GM12891 (cell line): ENCODE measurements around the gene KIF21B. TPM values are rescaled to one million over a fixed set of nuclear protein-coding genes. Genes with fewer than 3 reads are reported as not detected.
A peak's percentile ranks its signal among the peaks of the same experiment; 100 is the strongest.

ENCODE experiments used
- DNase-seq: peaks from one replicate; pipeline ENCODE4 v3.0.0; 2011; ENCODE audit warnings: low spot score; ENCODE audit not compliant: insufficient read length
- FAIRE-seq: peaks from 2 replicates; lab custom pipeline; 2011; peaks lifted over from hg19 to GRCh38; lab: Jason Lieb, UNC
- PAX5 ChIP-seq: IDR thresholded peaks from 2 replicates; pipeline ENCODE4 v1.6.1; 2011; ENCODE audit warnings: low read length, moderate library complexity, mild to moderate bottlenecking; ENCODE audit not compliant: insufficient read depth, severe bottlenecking
- POLR2A ChIP-seq: IDR thresholded peaks from 2 replicates; pipeline ENCODE4 v1.6.1; 2011; ENCODE audit warnings: low read depth, low read length, control low read depth
- POLR2AphosphoS5 ChIP-seq: IDR thresholded peaks from 2 replicates; pipeline ENCODE4 v1.6.1; 2011; ENCODE audit warnings: low read depth, low read length, control low read depth
- POU2F2 ChIP-seq: IDR thresholded peaks from 2 replicates; pipeline ENCODE4 v1.6.1; 2011; ENCODE audit warnings: low read depth, mild to moderate bottlenecking, control low read depth, low read length, moderate library complexity
- SPI1 ChIP-seq: IDR thresholded peaks from 2 replicates; pipeline ENCODE4 v1.6.1; 2011; ENCODE audit warnings: low read depth, low read length, control low read depth
- TAF1 ChIP-seq: IDR thresholded peaks from 2 replicates; pipeline ENCODE4 v1.6.1; 2011; ENCODE audit warnings: low read depth, low read length, control low read depth
- polyA plus RNA-seq: library from polyadenylated mRNA; unstranded; fragments of >200 nt; gene quantifications from one replicate; pipeline ENCODE4 v1.2.1, GENCODE V29; 2012; ENCODE audit warnings: low read depth, missing spikeins, inconsistent platforms; ENCODE audit not compliant: missing spikeins

The KIF21B gene
- 4.8 TPM for polyA plus RNA-seq

- TF ChIP-seq TAF1 (no peak), POLR2A (no peak), POU2F2 (no peak), SPI1 (no peak)
- peak; percentile 94 for FAIRE-seq
- DNase-seq, result peak; percentile 89
These were observed at the start of gene KIF21B for GRCh38 chr1:201023517-201023902. KIF21B (minus strand) TSS chr1:201023714; CDS start chr1:201023383, 331 bp downstream.

GRCh38 chr1:201072922-201073321 is 49.4 kb upstream of the KIF21B start:
- no peak for DNase-seq
- TF ChIP-seq SPI1 (no peak), POLR2A (no peak), POU2F2 (no peak), POLR2AphosphoS5 (no peak), PAX5 (no peak), TAF1 (no peak)
- no peak for FAIRE-seq

- FAIRE-seq (no peak), DNase-seq (no peak)
- TF ChIP-seq TAF1 (no peak), POLR2AphosphoS5 (no peak), SPI1 (no peak), POU2F2 (no peak), POLR2A (no peak), PAX5 (no peak)
These were observed 48.6 kb upstream of the KIF21B start for GRCh38 chr1:201072149-201072548.

GRCh38 chr1:201069636-201070035 is 46.1 kb upstream of the KIF21B start:
- TF ChIP-seq POLR2AphosphoS5, result no peak
- no peak for TF ChIP-seq POLR2A
- TF ChIP-seq PAX5, result no peak
- TF ChIP-seq POU2F2, result no peak
- no peak for TF ChIP-seq SPI1
- no peak for TF ChIP-seq TAF1
- DNase-seq (no peak), FAIRE-seq (no peak)

- no peak for FAIRE-seq
- no peak for TF ChIP-seq POLR2AphosphoS5
- TF ChIP-seq POLR2A, result no peak
- TF ChIP-seq SPI1, result no peak
- no peak for TF ChIP-seq PAX5
- TF ChIP-seq POU2F2, result no peak
- no peak for TF ChIP-seq TAF1
- no peak for DNase-seq
These were observed 45.5 kb upstream of the KIF21B start for GRCh38 chr1:201068976-201069375.

- DNase-seq, result no peak
- TF ChIP-seq SPI1, result no peak
- no peak for TF ChIP-seq POLR2AphosphoS5
- TF ChIP-seq PAX5, result no peak
- no peak for TF ChIP-seq TAF1
- no peak for TF ChIP-seq POLR2A
- TF ChIP-seq POU2F2, result no peak
- FAIRE-seq, result no peak
These were observed 43.5 kb upstream of the KIF21B start for GRCh38 chr1:201066986-201067385.

- no peak for DNase-seq
- no peak for FAIRE-seq
- TF ChIP-seq POU2F2 (no peak), POLR2A (no peak), PAX5 (no peak), SPI1 (no peak), TAF1 (no peak), POLR2AphosphoS5 (no peak)
These were observed 42.2 kb upstream of the KIF21B start for GRCh38 chr1:201065686-201066085.

- no peak for DNase-seq
- TF ChIP-seq PAX5 (no peak), POLR2A (no peak), TAF1 (no peak), SPI1 (no peak), POU2F2 (no peak), POLR2AphosphoS5 (no peak)
- FAIRE-seq, result no peak
These were observed 41.3 kb upstream of the KIF21B start for GRCh38 chr1:201064806-201065205.

GRCh38 chr1:201063145-201063544 is 39.6 kb upstream of the KIF21B start:
- FAIRE-seq, result peak; percentile 23
- TF ChIP-seq SPI1 (no peak), TAF1 (no peak), PAX5 (no peak), POU2F2 (no peak), POLR2AphosphoS5 (no peak), POLR2A (no peak)
- DNase-seq, result no peak

GRCh38 chr1:201062511-201063091 is 39.1 kb upstream of the KIF21B start:
- FAIRE-seq (no peak), DNase-seq (no peak)
- no peak for TF ChIP-seq POLR2A
- TF ChIP-seq POLR2AphosphoS5, result no peak
- no peak for TF ChIP-seq PAX5
- TF ChIP-seq POU2F2, result no peak
- no peak for TF ChIP-seq SPI1
- TF ChIP-seq TAF1, result no peak
